Lower leg skin (tissue), 3 donors: ENCODE measurements around the gene C1orf159.

Experiments used
- POLR2A ChIP-seq, 2 donors: fragments of 450-650 bp; IDR thresholded peaks; one replicate each; pipeline ENCODE4 v1.6.1; 2016 to 2017; ENCODE audit warnings: antibody characterized with exemption in 2 of 2, mild to moderate bottlenecking in 1 of 2, moderate library complexity in 1 of 2
- TF ChIP-seq, protein P1 (sequence below), 3 donors: fragments of 450-650 bp; IDR thresholded peaks; one replicate each; pipeline ENCODE4 v1.5.1; 2016; ENCODE audit warnings: antibody characterized with exemption in 3 of 3, mild to moderate bottlenecking in 3 of 3, moderate library complexity in 2 of 3

DNA sequence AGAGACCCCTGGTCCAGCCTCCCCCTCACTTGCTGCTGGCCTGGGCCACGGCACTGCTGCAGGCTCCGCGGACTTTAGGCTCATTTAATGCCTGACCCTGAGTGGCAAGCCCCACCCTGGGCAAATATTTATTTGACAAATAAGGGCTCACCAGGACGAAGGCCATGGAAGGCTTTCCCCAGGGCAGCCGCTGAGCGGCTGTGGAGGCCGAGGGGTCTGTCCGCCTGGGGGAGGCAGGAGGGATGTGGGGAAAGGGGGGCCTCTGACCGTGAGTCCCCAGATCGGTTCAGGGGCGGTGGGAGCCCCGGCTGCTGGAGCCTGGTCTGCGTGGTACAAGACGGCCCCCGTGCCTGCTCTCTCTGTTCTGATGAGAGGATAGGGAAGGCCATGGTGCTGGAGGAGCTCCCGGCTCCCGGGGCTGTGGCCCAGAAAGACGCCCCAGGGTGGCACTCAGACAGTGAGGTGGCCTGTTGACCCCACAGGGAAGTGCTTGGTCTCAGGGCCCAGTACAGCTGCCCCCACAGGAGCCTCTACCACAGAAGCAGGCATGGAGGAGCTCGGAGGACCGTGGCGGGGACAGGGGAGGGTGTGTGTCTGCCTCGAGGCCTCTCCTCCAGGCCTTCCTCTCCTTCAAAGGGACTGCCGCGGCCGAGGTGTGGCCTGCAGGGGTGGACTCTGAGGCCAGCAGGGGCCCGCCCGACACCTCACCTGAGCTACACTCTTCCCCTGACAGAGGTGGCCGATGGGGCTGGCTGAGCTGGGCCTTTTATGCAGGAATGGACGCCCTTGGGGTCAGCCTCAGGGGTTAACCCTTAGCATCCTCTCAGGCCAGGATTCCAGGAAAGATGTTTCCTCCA lies 9.1 kb upstream of the C1orf159 start:
- TF ChIP-seq, protein P1, sequence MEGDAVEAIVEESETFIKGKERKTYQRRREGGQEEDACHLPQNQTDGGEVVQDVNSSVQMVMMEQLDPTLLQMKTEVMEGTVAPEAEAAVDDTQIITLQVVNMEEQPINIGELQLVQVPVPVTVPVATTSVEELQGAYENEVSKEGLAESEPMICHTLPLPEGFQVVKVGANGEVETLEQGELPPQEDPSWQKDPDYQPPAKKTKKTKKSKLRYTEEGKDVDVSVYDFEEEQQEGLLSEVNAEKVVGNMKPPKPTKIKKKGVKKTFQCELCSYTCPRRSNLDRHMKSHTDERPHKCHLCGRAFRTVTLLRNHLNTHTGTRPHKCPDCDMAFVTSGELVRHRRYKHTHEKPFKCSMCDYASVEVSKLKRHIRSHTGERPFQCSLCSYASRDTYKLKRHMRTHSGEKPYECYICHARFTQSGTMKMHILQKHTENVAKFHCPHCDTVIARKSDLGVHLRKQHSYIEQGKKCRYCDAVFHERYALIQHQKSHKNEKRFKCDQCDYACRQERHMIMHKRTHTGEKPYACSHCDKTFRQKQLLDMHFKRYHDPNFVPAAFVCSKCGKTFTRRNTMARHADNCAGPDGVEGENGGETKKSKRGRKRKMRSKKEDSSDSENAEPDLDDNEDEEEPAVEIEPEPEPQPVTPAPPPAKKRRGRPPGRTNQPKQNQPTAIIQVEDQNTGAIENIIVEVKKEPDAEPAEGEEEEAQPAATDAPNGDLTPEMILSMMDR (IDR thresholded peaks at IDR 0.05): no peak
- TF ChIP-seq POLR2A (IDR thresholded peaks at IDR 0.05): no peak
